Activated T-cell treated with anti-CD3 and anti-CD28 coated beads for 24 hours (primary cell): ENCODE data around the gene MCU.
"Not testable (repeated sequence)": the region's sequence is repeated elsewhere in the genome, so short reads cannot be mapped to it uniquely, and the experiment has no call there.

Experiments
- DNase-seq: peaks from one replicate; pipeline ENCODE4 v3.0.0-alpha.2; 2020; ENCODE audit warnings: low read depth

Gene MCU

GRCh38 chr10:72903941-72904446 is 212.1 kb downstream of the MCU start:
- DNase-seq: not testable (repeated sequence)

- no peak for DNase-seq
Measured at GRCh38 chr10:72904806-72905205, 212.9 kb downstream of the MCU start.

GRCh38 chr10:72906446-72906845 is 214.5 kb downstream of the MCU start:
- no peak for DNase-seq

GRCh38 chr10:72910705-72911104 is 218.8 kb downstream of the MCU start:
- no peak for DNase-seq

- no peak for DNase-seq
Measured at GRCh38 chr10:72911758-72912157, 219.8 kb downstream of the MCU start.

GRCh38 chr10:72912736-72913135 is 220.8 kb downstream of the MCU start:
- DNase-seq: no peak

- no peak for DNase-seq
Measured at GRCh38 chr10:72913287-72913686, 221.3 kb downstream of the MCU start.

- DNase-seq: not testable (repeated sequence)
Measured at GRCh38 chr10:72917201-72917600, 225.3 kb downstream of the MCU start.

- not testable (repeated sequence) for DNase-seq
Measured at GRCh38 chr10:72917803-72918332, 225.9 kb downstream of the MCU start.

- DNase-seq: no peak
Measured at GRCh38 chr10:72918352-72918751, 226.4 kb downstream of the MCU start.

GRCh38 chr10:72921147-72921683 is 229.3 kb downstream of the MCU start:
- not testable (repeated sequence) for DNase-seq

- no peak for DNase-seq
Measured at GRCh38 chr10:72924351-72924750, 232.4 kb downstream of the MCU start.

GRCh38 chr10:72925951-72926465 is 234.1 kb downstream of the MCU start:
- DNase-seq: no peak

GRCh38 chr10:72927485-72927884 is 235.5 kb downstream of the MCU start:
- DNase-seq: no peak

GRCh38 chr10:72928798-72929197 is 236.9 kb downstream of the MCU start:
- no peak for DNase-seq

- no peak for DNase-seq
Measured at GRCh38 chr10:72930276-72930675, 238.3 kb downstream of the MCU start.

GRCh38 chr10:72932259-72933015 is 240.5 kb downstream of the MCU start:
- DNase-seq: no peak

- no peak for DNase-seq
Measured at GRCh38 chr10:72935361-72935760, 243.4 kb downstream of the MCU start.
